HPDE6-E6E7 (cell line): ENCODE data around the gene MTCH2.
A peak's percentile ranks its signal among the peaks of the same experiment; 100 is the strongest.

Experiments used
- DNase-seq: peaks from one replicate; pipeline ENCODE4 v3.0.0; 2011; ENCODE audit warnings: missing footprints; ENCODE audit errors: extremely low spot score

The MTCH2 gene

GRCh38 chr11:47589977-47590861 lies 52.1 kb downstream of the MTCH2 start:
- DNase-seq = no peak

GRCh38 chr11:47589584-47589976 lies 52.8 kb downstream of the MTCH2 start:
- DNase-seq = no peak

GRCh38 chr11:47589118-47589517 lies 53.2 kb downstream of the MTCH2 start:
- no peak for DNase-seq

- no peak for DNase-seq
These were observed 54.5 kb downstream of the MTCH2 start for GRCh38 chr11:47587723-47588326.

- DNase-seq = no peak
These were observed 55.2 kb downstream of the MTCH2 start for GRCh38 chr11:47587039-47587716.

GRCh38 chr11:47586098-47586855 lies 56.1 kb downstream of the MTCH2 start, which contains the start of gene FAM180B:
Gene FAM180B, plus strand, starts transcription at chr11:47586678. Its CDS starts 91 bp downstream, at chr11:47586769.
- DNase-seq = no peak

- no peak for DNase-seq
These were observed 58.5 kb downstream of the MTCH2 start for GRCh38 chr11:47583844-47584243.

GRCh38 chr11:47578524-47579494 lies 63.5 kb downstream of the MTCH2 start, which contains the start of the genes KBTBD4 and NDUFS3:
Gene KBTBD4, minus strand, starts transcription at chr11:47578970. Its CDS starts 19 bp downstream, at chr11:47578951.
Gene NDUFS3, plus strand, starts transcription at chr11:47579074. Its CDS starts 18 bp downstream, at chr11:47579092.
- DNase-seq = peak; percentile 87

GRCh38 chr11:47577460-47578041 lies 64.8 kb downstream of the MTCH2 start:
- DNase-seq = no peak

GRCh38 chr11:47573321-47573720 lies 69.0 kb downstream of the MTCH2 start:
- no peak for DNase-seq

GRCh38 chr11:47572715-47573255 lies 69.6 kb downstream of the MTCH2 start:
- DNase-seq = no peak

- no peak for DNase-seq
These were observed 70.5 kb downstream of the MTCH2 start for GRCh38 chr11:47571895-47572294.

- DNase-seq = no peak
These were observed 71.0 kb downstream of the MTCH2 start for GRCh38 chr11:47571357-47571729.

- DNase-seq = no peak
These were observed 71.6 kb downstream of the MTCH2 start for GRCh38 chr11:47570651-47571356.

- DNase-seq = no peak
These were observed 72.7 kb downstream of the MTCH2 start for GRCh38 chr11:47569646-47570045.
